Muscle layer of colon (tissue), 2 donors: Measurements from ENCODE around the gene RTKN2.

Source experiments
- H3K27ac ChIP-seq: one replicate; pipeline ENCODE4 v1.7.0; 2013; ENCODE audit warnings: low read depth, mild to moderate bottlenecking, low read length, moderate library complexity
- H3K27me3 ChIP-seq, 2 donors: one replicate each; pipeline ENCODE4 v1.7.0; 2013; ENCODE audit warnings: low read length in 2 of 2, mild to moderate bottlenecking in 2 of 2; ENCODE audit not compliant: insufficient read depth in 2 of 2, control insufficient read depth in 1 of 2
- H3K36me3 ChIP-seq: one replicate; pipeline ENCODE4 v1.7.0; 2013; ENCODE audit warnings: mild to moderate bottlenecking, low read length; ENCODE audit not compliant: insufficient read depth
- H3K4me1 ChIP-seq: one replicate; pipeline ENCODE4 v1.7.0; 2013; ENCODE audit warnings: mild to moderate bottlenecking, low read length; ENCODE audit not compliant: insufficient read depth
- H3K4me3 ChIP-seq, 2 donors: one replicate each; pipeline ENCODE4 v1.7.0; 2013; ENCODE audit warnings: low read length in 2 of 2, low read depth in 1 of 2, mild to moderate bottlenecking in 1 of 2, moderate library complexity in 1 of 2
- H3K9ac ChIP-seq: one replicate; pipeline ENCODE4 v1.7.0; 2013; ENCODE audit warnings: low read length
- H3K9me3 ChIP-seq: one replicate; pipeline ENCODE4 v1.7.0; 2013; ENCODE audit warnings: mild to moderate bottlenecking, low read length
- donor health status: abdominal sarcoma.
- donor health status: Adenocarcinoma of cecum.

The RTKN2 gene

DNA sequence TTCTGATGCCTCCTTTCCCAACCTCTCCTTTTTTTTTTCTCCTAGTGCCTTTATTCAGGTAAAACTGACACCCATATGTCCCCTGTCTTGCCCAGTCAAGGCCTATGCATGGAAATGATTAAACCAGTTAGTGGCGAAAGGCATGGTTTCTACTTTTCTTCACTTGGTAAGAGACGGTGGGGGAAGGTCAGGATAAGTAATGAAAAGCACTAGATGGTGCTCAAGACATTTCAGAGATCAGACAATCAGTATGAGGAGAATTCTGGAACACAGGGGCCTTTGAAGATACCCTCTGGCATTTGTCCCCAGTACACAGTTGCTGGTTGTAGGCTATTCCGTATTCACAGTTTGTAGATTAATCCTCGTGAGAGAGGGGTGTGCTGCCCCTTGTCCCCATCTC is 121.2 kb downstream of the RTKN2 start:
- no peak overlapping the region for H3K27ac ChIP-seq
- no peak overlapping the region for H3K9ac ChIP-seq
- H3K9me3 ChIP-seq = peaks cover 3% of the 10 kb centered on the region
- H3K4me1 ChIP-seq = no peaks in the 10 kb centered on the region
- no peaks in the 10 kb centered on the region for H3K27me3 ChIP-seq
- no peaks in the 10 kb centered on the region for H3K36me3 ChIP-seq
- no peak overlapping the region for H3K4me3 ChIP-seq

DNA sequence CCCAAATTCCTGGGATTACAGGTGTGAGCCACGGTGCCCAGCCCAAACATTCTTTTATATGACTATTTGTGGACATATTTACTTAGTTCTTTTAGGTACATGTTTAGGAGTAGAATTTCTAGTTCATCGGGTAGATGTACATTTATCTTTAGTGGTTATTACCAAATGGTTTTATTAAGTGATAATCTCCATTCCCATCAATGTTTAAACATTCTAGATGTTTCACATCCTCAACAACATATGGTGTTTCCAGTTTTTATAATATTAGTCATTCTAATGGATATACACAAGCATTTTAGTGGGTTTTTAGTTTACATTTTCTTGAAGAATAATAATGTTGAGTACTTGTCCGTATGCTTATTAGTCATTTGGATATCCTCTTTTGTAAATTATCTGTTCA is 131.7 kb downstream of the RTKN2 start:
- Histone ChIP-seq H3K36me3 (no peaks in the 10 kb centered on the region), H3K4me1 (no peaks in the 10 kb centered on the region), H3K9ac (no peak overlapping the region), H3K4me3 (no peak overlapping the region), H3K27ac (no peak overlapping the region), H3K9me3 (no peaks in the 10 kb centered on the region), H3K27me3 (no peaks in the 10 kb centered on the region)

DNA sequence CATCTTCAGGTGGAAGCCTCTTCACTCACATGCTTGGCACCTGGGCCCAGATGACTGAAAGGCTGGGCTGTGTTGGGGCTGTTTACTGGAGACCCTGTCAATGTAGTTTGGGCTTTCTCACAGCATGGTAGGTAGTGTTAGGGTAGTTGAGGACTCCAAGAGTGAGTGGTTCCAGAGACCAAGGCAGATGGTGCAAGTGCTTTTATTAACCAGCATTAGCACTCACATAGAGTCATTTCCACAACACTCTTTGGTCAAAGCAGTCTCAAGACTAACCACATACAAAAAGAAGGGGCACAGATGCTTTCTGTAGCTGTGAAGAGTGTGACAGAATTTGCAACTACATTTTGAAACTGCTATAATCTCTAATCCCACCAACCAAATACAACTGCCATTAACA is 135.0 kb downstream of the RTKN2 start:
- Histone ChIP-seq H3K9me3 (no peaks in the 10 kb centered on the region), H3K4me1 (no peaks in the 10 kb centered on the region), H3K36me3 (no peaks in the 10 kb centered on the region), H3K9ac (no peak overlapping the region), H3K27ac (no peak overlapping the region), H3K27me3 (no peaks in the 10 kb centered on the region), H3K4me3 (no peak overlapping the region)
